GM12878 (cell line): Measurements from ENCODE around the gene POLR3A. TPM values are rescaled to one million over a fixed set of nuclear protein-coding genes. Genes with fewer than 3 reads are reported as not detected.

ENCODE experiments used
- ATAC-seq: fragments of 200-7000 bp; cut with Tn5 transposase; 3 replicates; pipeline ENCODE4 v1.9.1; 2020; ENCODE audit warnings: mild to moderate bottlenecking, moderate library complexity
- BruUV-seq: library from RNA; stranded (reverse); fragments of 400-500 nt; replicated peaks from 2 replicates; lab custom pipeline; 2021; lab: Mats Ljungman, UMichigan
- CTCF ChIA-PET: fragments of 300-600 bp; sonication (Branson Sonifier 250); formaldehyde crosslinking; extraction: SDS; loops from one replicate; lab custom pipeline; 2021; ENCODE audit warnings: inconsistent platforms; lab: Yijun Ruan, JAX
- POLR2A ChIA-PET: fragments of 350-600 bp; formaldehyde crosslinking; extraction: SDS; loops from one replicate; lab custom pipeline; 2021; ENCODE audit warnings: inconsistent platforms; lab: Charles Lee
- RAD21 ChIA-PET: fragments of 300-600 bp; sonication (Branson Sonifier 250); formaldehyde crosslinking; loops from one replicate; lab custom pipeline; 2023; ENCODE audit warnings: antibody characterized with exemption; ENCODE audit not compliant: unreplicated experiment; lab: Charles Lee
- SMC1A ChIA-PET: fragments of 300-600 bp; sonication (Branson Sonifier 250); formaldehyde crosslinking; loops from one replicate; lab custom pipeline; 2023; ENCODE audit not compliant: unreplicated experiment, uncharacterized antibody; lab: Charles Lee
- DNase-seq: peaks from one replicate; pipeline ENCODE4 v3.0.0-alpha.2; 2011; ENCODE audit warnings: low read depth, low spot score
- FAIRE-seq: peaks from 3 replicates; lab custom pipeline; 2011; peaks lifted over from hg19 to GRCh38; lab: Jason Lieb, UNC
- H2AFZ ChIP-seq: 2 replicates; pipeline ENCODE4 v1.6.0; 2011; ENCODE audit warnings: low read depth, low read length, control low read depth; ENCODE audit not compliant: control insufficient read depth
- H3K27ac ChIP-seq: 2 replicates; pipeline ENCODE4 v1.5.1; 2011; ENCODE audit warnings: control low read depth; ENCODE audit not compliant: control insufficient read depth, insufficient read depth
- H3K27me3 ChIP-seq, 2 experiments: replicated peaks in 1 of 2; 2 replicates each; pipeline versions ENCODE4 v1.6.0 to v1.6.1; 2011; ENCODE audit warnings: low read length in 1 of 2; ENCODE audit not compliant: control insufficient read depth in 2 of 2, insufficient read depth in 2 of 2
- H3K36me3 ChIP-seq, 2 experiments: 2 replicates each; pipeline ENCODE4 v1.5.1; 2011; ENCODE audit warnings: low read length in 1 of 2; ENCODE audit not compliant: control insufficient read depth in 2 of 2, insufficient read depth in 2 of 2
- H3K4me1 ChIP-seq: 2 replicates; pipeline ENCODE4 v1.6.1; 2011; ENCODE audit warnings: mild to moderate bottlenecking, low read length, moderate library complexity, mixed read lengths; ENCODE audit not compliant: control insufficient read depth, insufficient read depth
- H3K4me2 ChIP-seq: 2 replicates; pipeline ENCODE4 v1.6.0; 2011; ENCODE audit warnings: control low read depth; ENCODE audit not compliant: control insufficient read depth, insufficient read depth
- H3K4me3 ChIP-seq: fragments of 200-600 bp; sonication (generic); 2 replicates; pipeline ENCODE4 v1.5.1; 2016
- H3K79me2 ChIP-seq: 2 replicates; pipeline ENCODE4 v1.6.0; 2011; ENCODE audit warnings: low read length; ENCODE audit not compliant: control insufficient read depth, insufficient read depth
- H3K9ac ChIP-seq: 2 replicates; pipeline ENCODE4 v1.8.0; 2011; ENCODE audit warnings: low read length, control low read depth, mixed read lengths; ENCODE audit not compliant: control insufficient read depth, insufficient read depth
- H3K9me3 ChIP-seq: replicated peaks from 3 replicates; pipeline ENCODE4 v1.5.1; 2011; ENCODE audit warnings: mild to moderate bottlenecking, low read length; ENCODE audit not compliant: control insufficient read depth, insufficient read depth
- H4K20me1 ChIP-seq: 2 replicates; pipeline ENCODE4 v1.6.0; 2011; ENCODE audit not compliant: control insufficient read depth, insufficient read depth
- ASH2L ChIP-seq: fragments of 300-600, 200-600 bp; sonication (generic); IDR thresholded peaks from 2 replicates; pipeline ENCODE4 v1.6.1; 2017; ENCODE audit warnings: low read depth, mild to moderate bottlenecking, borderline replicate concordance
- CTCF ChIP-seq, 3 experiments: IDR thresholded peaks in 2 of 3; conservative IDR thresholded peaks in 1 of 3; 2 replicates each; pipeline ENCODE4 v1.5.1; 2011; ENCODE audit warnings: low read depth in 3 of 3, low read length in 3 of 3, mild to moderate bottlenecking in 3 of 3, control low read depth in 2 of 3, moderate library complexity in 2 of 3, inconsistent platforms in 1 of 3, mixed read lengths in 1 of 3; ENCODE audit not compliant: control insufficient read depth in 2 of 3, insufficient read depth in 1 of 3; ENCODE audit errors: extremely low read depth in 1 of 3
- E2F4 ChIP-seq: IDR thresholded peaks from 2 replicates; pipeline ENCODE4 v1.6.1; 2012; ENCODE audit warnings: low read depth, low read length, improper control_type of control experiment
- MXI1 ChIP-seq: fragments of 150-350 bp; IDR thresholded peaks from 2 replicates; pipeline ENCODE4 v1.6.1; 2011; ENCODE audit warnings: low read depth, mild to moderate bottlenecking, inconsistent platforms, low read length, improper control_type of control experiment
- NR2C1 ChIP-seq: fragments of 450-650 bp; IDR thresholded peaks from 2 replicates; pipeline ENCODE4 v1.6.1; 2017; ENCODE audit warnings: antibody characterized with exemption, mild to moderate bottlenecking, moderate library complexity
- RAD51 ChIP-seq: fragments of 450-650 bp; IDR thresholded peaks from 2 replicates; pipeline ENCODE4 v1.6.1; 2016; ENCODE audit warnings: moderate library complexity, mild to moderate bottlenecking, inconsistent platforms
- RELB ChIP-seq: fragments of 450-650 bp; IDR thresholded peaks from 2 replicates; pipeline ENCODE4 v1.6.1; 2017; ENCODE audit warnings: low read depth, mild to moderate bottlenecking, moderate library complexity
- SP1 ChIP-seq: IDR thresholded peaks from one replicate; pipeline ENCODE4 v1.6.1; 2011; ENCODE audit warnings: low read depth, low read length
- STAT3 ChIP-seq: IDR thresholded peaks from 2 replicates; pipeline ENCODE4 v1.6.1; 2011; ENCODE audit warnings: low read depth, low read length, improper control_type of control experiment
- USF1 ChIP-seq: IDR thresholded peaks from 2 replicates; pipeline ENCODE4 v1.6.1; 2011; ENCODE audit warnings: borderline replicate concordance, low read depth, mild to moderate bottlenecking, moderate library complexity, mixed read lengths, low read length; ENCODE audit not compliant: insufficient read depth; ENCODE audit errors: extremely low read length
- YBX1 ChIP-seq: fragments of 450-650 bp; IDR thresholded peaks from 2 replicates; pipeline ENCODE4 v1.6.1; 2016; ENCODE audit warnings: antibody characterized with exemption
- WGBS: methylation state at CpG from one replicate; pipeline ENCODE4 v1.1.6; 2016; ENCODE audit warnings: low lambda C conversion rate; ENCODE audit not compliant: insufficient replicate concordance, insufficient coverage; ENCODE audit errors: missing lambda C conversion rate; 5-methylcytosine and 5-hydroxymethylcytosine counted together
- in situ Hi-C: fragments of 300-500 bp; cut with MboI; formaldehyde crosslinking; loops from 9 replicates; pipeline ENCODE4 v1.14.3; 2018; ENCODE audit warnings: mixed read lengths
- intact Hi-C: fragments of 100-400 bp; cut with micrococcal nuclease; formaldehyde crosslinking; loops from one replicate; pipeline ENCODE4 v1.14.2; 2022; ENCODE audit not compliant: unreplicated experiment
- polyA plus RNA-seq, 11 experiments: library from polyadenylated mRNA; depleted of rRNA in 4 of 11; unstranded in 6 of 11; stranded (reverse) in 5 of 11; fragments of >200 nt; fragmentation: Nextera tagmentation in 4 of 11; fragmentation: Illumina TruSeq in 1 of 11; extraction: Ambion mirVana in 4 of 11; extraction: Trizol in 1 of 11; gene quantifications; 1 replicate in 1 of 11; 2 replicates in 10 of 11; pipeline versions ENCODE4 v1.2.1 to v1.2.3, GENCODE V29; 2011 to 2016; ENCODE audit warnings: inconsistent platforms in 2 of 11, missing spikeins in 2 of 11, low read depth in 1 of 11
- total RNA-seq, 4 experiments: library from RNA; depleted of rRNA in 3 of 4; stranded (reverse); fragments of >200 nt in 3 of 4; fragmentation: Illumina TruSeq in 1 of 4; extraction: Trizol in 1 of 4; gene quantifications; 2 replicates each; pipeline versions ENCODE4 v1.2.1 to v1.2.3, GENCODE V29; 2013 to 2021

Gene POLR3A
- total and polyA plus RNA-seq, 10 of the 15 experiments (the other 5 are each of a cell fraction or from before 2014, with no cell fraction given), result 5.4 to 20.4 (median 14.4) TPM

GRCh38 chr10:78010278-78010677, 19.0 kb downstream of the POLR3A start:
- DNase-seq, result no peak
- 91% methylated on average over 7 of the region's 7 CpGs for WGBS
- Histone ChIP-seq H3K4me3 (no peak overlapping the region), H3K4me2 (no peak overlapping the region), H3K36me3 (peaks cover 16 to 35% of the 10 kb centered on the region in 2 experiments), H3K4me1 (no peaks in the 10 kb centered on the region), H4K20me1 (no peaks in the 10 kb centered on the region), H3K9ac (no peak overlapping the region), H3K9me3 (no peaks in the 10 kb centered on the region), H3K27me3 (no peaks in the 10 kb centered on the region), H2AFZ (no peak overlapping the region), H3K79me2 (no peaks in the 10 kb centered on the region), H3K27ac (no peak overlapping the region)
- intact Hi-C loops, result no loop called here
- ChIA-PET POLR2A (interaction anchor here (0.6 kb wide), 1 partner anchor 1332 kb away, joined by 3 read pairs; no protein-coding TSS in a partner anchor), RAD21 (no interaction called here), CTCF (interaction anchor here (1.6 kb wide), 1 partner anchor 36 kb away, joined by 4 read pairs; no protein-coding TSS in a partner anchor), SMC1A (interaction anchor here (0.6 kb wide), 1 partner anchor 44 kb away, joined by 3 read pairs; no protein-coding TSS in a partner anchor)
- TF ChIP-seq CTCF (IDR thresholded peaks at IDR 0.05 in 2 of 3, conservative IDR thresholded peaks at IDR 0.05 in 1 of 3; ENCODE audit: control insufficient read depth in 2 of 3, extremely low read depth in 1 of 3, insufficient read depth in 1 of 3, low read depth in 3 of 3, low read length in 3 of 3) (no peak), MXI1 (no peak), YBX1 (no peak)
- ATAC-seq, result no peak
- no TSS peak for BruUV-seq
- in situ Hi-C loops, result no loop called here
- no peak for FAIRE-seq

- WGBS, result 95% methylated on average over 6 of the region's 6 CpGs
- DNase-seq, result no peak
- ChIA-PET CTCF (interaction anchor here (1.6 kb wide), 1 partner anchor 37 kb away, joined by 4 read pairs; no protein-coding TSS in a partner anchor), RAD21 (interaction anchor here (0.7 kb wide), 1 partner anchor 9 kb away, joined by 5 read pairs; no protein-coding TSS in a partner anchor), POLR2A (interaction anchor here (0.6 kb wide), 1 partner anchor 1333 kb away, joined by 3 read pairs; no protein-coding TSS in a partner anchor), SMC1A (no interaction called here)
- H3K27ac ChIP-seq, result no peak overlapping the region
- no peaks in the 10 kb centered on the region for H3K27me3 ChIP-seq
- H3K4me3 ChIP-seq, result no peak overlapping the region
- H3K36me3 ChIP-seq, result peaks cover 18 to 35% of the 10 kb centered on the region in 2 experiments
- H3K9me3 ChIP-seq, result no peaks in the 10 kb centered on the region
- FAIRE-seq, result no peak
- H3K9ac ChIP-seq, result no peak overlapping the region
- no peaks in the 10 kb centered on the region for H3K4me1 ChIP-seq
- no peaks in the 10 kb centered on the region for H3K79me2 ChIP-seq
- ATAC-seq, result no peak
- H4K20me1 ChIP-seq, result no peaks in the 10 kb centered on the region
- no peak overlapping the region for H2AFZ ChIP-seq
- TSS peak; percentile 20 for BruUV-seq
- no peak overlapping the region for H3K4me2 ChIP-seq
- in situ Hi-C loops, result no loop called here
- intact Hi-C loops, result no loop called here
- no peak for TF ChIP-seq SP1
- TF ChIP-seq USF1, result no peak
- no peak for TF ChIP-seq E2F4
- TF ChIP-seq STAT3, result no peak
- no peak for TF ChIP-seq NR2C1
- TF ChIP-seq RAD51, result no peak
- no peak for TF ChIP-seq ASH2L
- no peak for TF ChIP-seq RELB
Observed at GRCh38 chr10:78009662-78010061, 19.7 kb downstream of the POLR3A start.
